CD4-positive, alpha-beta T cell (primary cell): ENCODE measurements around the gene CLCA2. TPM values are rescaled to one million over a fixed set of nuclear protein-coding genes. Genes with fewer than 3 reads are reported as not detected.

Experiments used
- ATAC-seq: fragments of 200-7000 bp; cut with Tn5 transposase; one replicate; pipeline ENCODE4 v1.10.0; 2022; ENCODE audit warnings: mild to moderate bottlenecking; ENCODE audit not compliant: poor library complexity
- CTCF ChIA-PET: fragments of 350-600 bp; sonication (Branson Sonifier 250); formaldehyde crosslinking; loops from one replicate; lab custom pipeline; 2021; ENCODE audit warnings: antibody characterized with exemption, inconsistent platforms; lab: Charles Lee
- POLR2A ChIA-PET: fragments of 350-600 bp; sonication (Branson Sonifier 250); formaldehyde crosslinking; loops from one replicate; lab custom pipeline; 2021; ENCODE audit warnings: antibody characterized with exemption, inconsistent platforms; lab: Charles Lee
- DNase-seq, 14 experiments: peaks; one replicate each; pipeline ENCODE4 v3.0.0-alpha.2; 2013 to 2020; ENCODE audit warnings: mixed read lengths in 2 of 14
- H3K27ac ChIP-seq, 2 donors: one replicate each; pipeline versions ENCODE4 v1.5.1 to v1.7.0; 2013; ENCODE audit warnings: low read length in 2 of 2, low read depth in 1 of 2, mild to moderate bottlenecking in 1 of 2
- H3K27me3 ChIP-seq, 2 experiments: 1 replicate in 1 of 2; 2 replicates in 1 of 2; pipeline versions ENCODE4 v1.6.1 to v1.7.0; 2013; ENCODE audit warnings: low read length in 2 of 2, control low read depth in 1 of 2, mild to moderate bottlenecking in 1 of 2, moderate library complexity in 1 of 2; ENCODE audit not compliant: insufficient read depth in 2 of 2, control insufficient read depth in 1 of 2
- H3K36me3 ChIP-seq: one replicate; pipeline ENCODE4 v1.6.1; 2013; ENCODE audit warnings: low read length, control low read depth; ENCODE audit not compliant: insufficient read depth
- H3K4me1 ChIP-seq: one replicate; pipeline ENCODE4 v1.6.1; 2013; ENCODE audit warnings: low read length, control low read depth; ENCODE audit not compliant: insufficient read depth
- H3K4me3 ChIP-seq: one replicate; pipeline ENCODE4 v1.5.1; 2013; ENCODE audit warnings: mild to moderate bottlenecking, low read length, moderate library complexity
- H3K9me3 ChIP-seq, 2 experiments: 1 replicate in 1 of 2; 2 replicates in 1 of 2; pipeline versions ENCODE4 v1.6.1 to v1.7.0; 2013; ENCODE audit warnings: low read length in 2 of 2, mild to moderate bottlenecking in 2 of 2, control low read depth in 1 of 2, moderate library complexity in 1 of 2; ENCODE audit not compliant: control insufficient read depth in 1 of 2, insufficient read depth in 1 of 2
- H3K27ac Mint-ChIP-seq: one replicate; pipeline ENCODE4 v1.8.0; 2020; ENCODE audit warnings: mixed read lengths
- H3K27me3 Mint-ChIP-seq: one replicate; pipeline ENCODE4 v1.8.0; 2021; ENCODE audit warnings: mixed read lengths
- H3K36me3 Mint-ChIP-seq: one replicate; pipeline ENCODE4 v1.8.0; 2021; ENCODE audit warnings: low read depth, mixed read lengths
- H3K4me1 Mint-ChIP-seq: one replicate; pipeline ENCODE4 v1.8.0; 2021; ENCODE audit warnings: low read depth, mixed read lengths
- H3K4me3 Mint-ChIP-seq: one replicate; pipeline ENCODE4 v1.8.0; 2020; ENCODE audit warnings: mild to moderate bottlenecking, mixed read lengths
- H3K9me3 Mint-ChIP-seq: one replicate; pipeline ENCODE4 v1.8.0; 2020; ENCODE audit warnings: mixed read lengths
- CTCF ChIP-seq: fragments of 200-600 bp; IDR thresholded peaks from one replicate; pipeline ENCODE4 v1.8.0; 2022; ENCODE audit warnings: antibody characterized with exemption, mild to moderate bottlenecking
- intact Hi-C, 2 experiments: fragments of 100-400 bp; cut with DNase I in 1 of 2; cut with micrococcal nuclease in 1 of 2; formaldehyde crosslinking; loops; one replicate each; pipeline versions ENCODE4 v1.15.1 to v1.9.0; 2023 to 2025; cut with DNase I, micrococcal nuclease
- total RNA-seq, 174 experiments: library from RNA in 2 of 174; stranded (reverse) in 2 of 174; gene quantifications; one replicate each; pipeline ENCODE4 v1.2.3 and lab custom pipeline; 2021 to 2026

Gene CLCA2
- total RNA-seq, 2 experiments from 2014 or later = not detected

- Histone ChIP-seq H3K4me3 (peak overlapping the region; percentile 67), H3K9me3 (no peaks in the 10 kb centered on the region), H3K36me3 (no peaks in the 10 kb centered on the region), H3K27me3 (no peaks in the 10 kb centered on the region), H3K27ac (peak overlapping the region; percentile 75 to 89), H3K4me1 (peaks cover 19% of the 10 kb centered on the region)
- Mint-ChIP-seq H3K9me3 (peaks cover 2% of the 10 kb centered on the region), H3K27ac (peak overlapping the region; percentile 96), H3K4me1 (peaks cover 63% of the 10 kb centered on the region), H3K4me3 (peak overlapping the region; percentile 93), H3K27me3 (no peaks in the 10 kb centered on the region), H3K36me3 (peaks cover 9% of the 10 kb centered on the region)
- intact Hi-C loops = loop anchor here (5.0 to 10.0 kb wide), 3 partner anchors 308 to 936 kb away; partner anchors contain the start of genes HS2ST1 (in 1 of the 2), SELENOF (in 1 of the 2) and SH3GLB1 (in 1 of the 2)
- no peak for TF ChIP-seq CTCF
- CTCF ChIA-PET = interaction anchor here (0.7 to 1.4 kb wide), 6 partner anchors 9 to 653 kb away, joined by 3 to 10 read pairs (median 4); partner anchors contain the start of gene SH3GLB1
- POLR2A ChIA-PET = interaction anchor here (0.9 to 2.3 kb wide), 19 partner anchors 10 to 1120 kb away, joined by 3 to 40 read pairs (median 4); partner anchors contain the start of genes BCL10, HS2ST1, LMO4 and SELENOF
- DNase-seq (peak in 2 of 14 experiments; percentile 11 to 73), ATAC-seq (peak; percentile 37)
Observed at GRCh38 chr1:86396498-86396890, 27.5 kb upstream of the CLCA2 start.

- H3K4me1 Mint-ChIP-seq = no peaks in the 10 kb centered on the region
- intact Hi-C loops = no loop called here
- H3K4me3 Mint-ChIP-seq = no peak overlapping the region
- no peaks in the 10 kb centered on the region for H3K9me3 Mint-ChIP-seq
- Histone ChIP-seq H3K36me3 (no peaks in the 10 kb centered on the region), H3K4me3 (no peak overlapping the region), H3K27ac (no peak overlapping the region), H3K27me3 (no peaks in the 10 kb centered on the region), H3K4me1 (no peaks in the 10 kb centered on the region), H3K9me3 (no peaks in the 10 kb centered on the region)
- no peak for DNase-seq
- no peak overlapping the region for H3K27ac Mint-ChIP-seq
- no peak for ATAC-seq
- ChIA-PET POLR2A (no interaction called here), CTCF (no interaction called here)
- H3K27me3 Mint-ChIP-seq = no peaks in the 10 kb centered on the region
- H3K36me3 Mint-ChIP-seq = no peaks in the 10 kb centered on the region
- no peak for TF ChIP-seq CTCF
Observed at GRCh38 chr1:86409416-86410021, 14.5 kb upstream of the CLCA2 start.

GRCh38 chr1:86410879-86411278 is 13.1 kb upstream of the CLCA2 start:
- Mint-ChIP-seq H3K36me3 (no peaks in the 10 kb centered on the region), H3K4me3 (no peak overlapping the region), H3K9me3 (no peaks in the 10 kb centered on the region), H3K4me1 (no peaks in the 10 kb centered on the region), H3K27ac (no peak overlapping the region), H3K27me3 (no peaks in the 10 kb centered on the region)
- TF ChIP-seq CTCF = no peak
- Histone ChIP-seq H3K27ac (no peak overlapping the region), H3K36me3 (no peaks in the 10 kb centered on the region), H3K4me1 (no peaks in the 10 kb centered on the region), H3K27me3 (no peaks in the 10 kb centered on the region), H3K9me3 (no peaks in the 10 kb centered on the region), H3K4me3 (no peak overlapping the region)
- intact Hi-C loops = no loop called here
- ChIA-PET CTCF (no interaction called here), POLR2A (no interaction called here)
- DNase-seq (no peak), ATAC-seq (no peak)
